Measurements from ENCODE around the gene LRRC59.
A peak's percentile ranks its signal among the peaks of the same experiment; 100 is the strongest.
"Not testable (repeated sequence)": the region's sequence is repeated elsewhere in the genome, so short reads cannot be mapped to it uniquely, and the experiment has no call there.

Gene LRRC59

DNA sequence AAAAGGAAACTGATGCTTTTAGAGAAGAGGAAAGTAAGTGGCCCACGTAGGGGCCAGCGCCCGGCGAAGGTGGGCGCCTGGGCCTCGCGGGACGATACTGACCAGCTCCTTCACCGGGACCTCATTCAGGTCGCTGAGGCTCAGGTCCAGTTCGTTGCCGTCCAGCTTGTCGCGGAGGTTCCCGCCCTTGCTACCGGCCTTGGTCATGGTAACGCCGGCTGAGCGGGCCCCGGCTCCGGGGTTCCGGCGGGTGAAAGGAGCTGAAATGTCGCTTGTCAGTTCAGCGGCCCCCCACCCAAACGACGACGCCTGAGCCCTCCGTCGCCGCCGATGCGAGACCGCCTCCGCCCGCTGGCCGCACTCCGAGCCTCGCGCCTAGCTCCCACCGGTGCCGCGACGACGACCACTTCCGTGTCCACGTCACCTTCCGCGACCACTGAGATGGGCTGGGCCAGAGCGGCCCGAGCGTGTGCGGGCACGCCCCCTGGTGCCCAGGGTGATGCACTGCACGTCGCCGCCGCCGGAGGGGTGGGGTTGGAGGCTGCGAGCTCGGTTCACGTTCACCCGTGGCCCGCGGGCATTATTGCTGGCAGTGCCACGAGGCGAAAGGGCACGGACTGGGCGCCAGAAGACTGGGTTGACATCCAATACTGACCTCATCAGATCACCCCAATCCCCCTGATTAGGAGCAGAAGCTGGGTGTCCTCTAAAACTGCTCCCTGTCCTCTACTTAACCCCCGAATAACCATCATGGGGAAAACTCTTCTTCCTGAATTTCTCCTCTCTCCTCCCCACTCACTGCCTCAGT, at the start of gene LRRC59:
Gene LRRC59, minus strand, starts transcription at position 413 of the 808 bp plus-strand sequence. Its CDS starts 206 bp downstream, at position 207.
- peak; percentile 91 for DNase-seq

DNA sequence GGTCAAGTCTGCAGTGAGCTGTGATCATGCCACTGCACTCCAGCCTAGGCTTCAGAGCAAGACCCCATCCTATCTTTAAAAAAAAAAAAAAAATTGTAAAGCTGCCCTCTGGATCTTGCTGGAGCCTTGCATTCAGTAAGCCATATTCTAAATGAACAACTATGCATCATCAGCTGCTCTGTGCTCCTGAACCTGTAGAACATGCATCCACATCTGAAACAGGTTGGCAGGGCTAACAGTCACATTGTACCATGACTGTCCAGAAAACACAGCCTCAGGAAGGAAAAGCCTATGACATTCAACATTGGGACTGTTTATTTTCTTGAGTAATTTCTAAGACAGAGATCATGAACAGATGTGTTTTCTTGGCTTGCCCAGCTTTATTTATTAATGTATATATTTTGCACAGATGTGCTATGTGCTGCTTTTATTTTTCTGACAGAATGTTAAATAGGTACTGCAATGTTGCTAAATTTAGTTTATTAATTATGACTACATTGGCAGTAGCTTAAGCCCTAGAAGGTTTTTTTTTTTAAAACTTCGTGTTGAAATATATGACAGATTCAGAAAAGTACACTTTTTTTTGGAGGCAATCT, 48.5 kb upstream of the LRRC59 start:
- DNase-seq: no peak

DNA sequence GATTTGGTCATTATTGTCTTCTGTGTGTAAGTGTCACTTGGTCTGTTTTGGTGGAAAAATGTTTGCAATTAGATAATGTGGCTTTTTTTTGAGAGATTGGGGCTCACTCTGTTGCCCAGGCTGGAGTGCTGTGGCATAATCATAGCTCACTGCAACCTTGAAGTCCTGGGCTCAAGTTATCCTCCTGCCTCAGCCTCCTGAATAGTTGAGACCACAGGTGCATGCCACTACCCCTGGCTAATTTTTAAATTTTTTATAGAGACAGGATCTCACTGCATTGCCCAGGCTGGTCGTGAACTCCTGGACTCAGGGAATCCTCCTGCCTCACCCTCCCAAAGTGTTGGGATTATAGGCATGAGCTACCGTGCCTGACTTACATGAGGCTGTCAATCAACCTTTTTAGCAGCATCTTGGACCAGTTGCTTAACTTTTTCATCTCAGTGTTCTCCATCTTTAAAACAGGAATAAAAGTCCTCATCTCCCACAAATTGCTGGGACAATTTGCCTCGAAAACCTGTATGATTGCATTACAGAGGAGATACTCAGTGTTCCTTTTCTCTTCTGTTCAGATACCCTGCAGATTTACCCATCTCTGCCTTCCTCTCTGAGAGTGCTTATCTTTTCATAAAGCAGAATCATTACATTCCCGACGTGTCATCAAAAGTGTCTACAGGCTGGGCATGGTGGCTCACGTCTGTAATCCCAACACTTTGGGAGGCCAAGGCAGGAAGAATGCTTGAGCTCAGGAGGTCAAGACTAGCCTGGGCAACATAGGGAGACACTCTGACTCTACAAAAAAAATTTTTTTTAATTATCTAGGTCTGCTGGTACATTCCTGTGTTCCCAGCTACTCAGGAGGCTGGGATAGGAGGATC, 47.8 kb upstream of the LRRC59 start:
- no peak for DNase-seq

DNA sequence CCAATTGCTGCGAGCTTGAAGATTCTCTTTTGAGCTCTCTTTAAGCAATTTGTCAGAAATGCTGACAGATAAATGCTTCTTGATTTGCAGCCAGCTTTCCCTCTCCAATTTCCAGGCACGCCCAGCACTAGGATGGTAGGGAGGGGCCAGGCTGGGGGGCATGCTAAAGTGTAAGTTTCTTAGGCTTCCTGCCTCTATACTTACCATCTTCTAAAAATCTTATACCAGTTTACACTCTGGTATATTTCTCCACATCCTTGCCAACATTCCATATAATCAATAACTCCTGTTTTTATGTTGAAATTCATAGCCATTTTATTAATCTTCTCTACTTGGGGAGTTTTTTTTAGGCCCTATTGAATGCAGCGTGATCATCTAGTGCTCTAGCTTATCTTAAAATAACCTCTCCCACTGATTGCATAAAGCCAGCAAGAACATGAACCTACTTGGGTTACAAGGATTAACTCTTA, 46.2 kb upstream of the LRRC59 start:
- no peak for DNase-seq

DNA sequence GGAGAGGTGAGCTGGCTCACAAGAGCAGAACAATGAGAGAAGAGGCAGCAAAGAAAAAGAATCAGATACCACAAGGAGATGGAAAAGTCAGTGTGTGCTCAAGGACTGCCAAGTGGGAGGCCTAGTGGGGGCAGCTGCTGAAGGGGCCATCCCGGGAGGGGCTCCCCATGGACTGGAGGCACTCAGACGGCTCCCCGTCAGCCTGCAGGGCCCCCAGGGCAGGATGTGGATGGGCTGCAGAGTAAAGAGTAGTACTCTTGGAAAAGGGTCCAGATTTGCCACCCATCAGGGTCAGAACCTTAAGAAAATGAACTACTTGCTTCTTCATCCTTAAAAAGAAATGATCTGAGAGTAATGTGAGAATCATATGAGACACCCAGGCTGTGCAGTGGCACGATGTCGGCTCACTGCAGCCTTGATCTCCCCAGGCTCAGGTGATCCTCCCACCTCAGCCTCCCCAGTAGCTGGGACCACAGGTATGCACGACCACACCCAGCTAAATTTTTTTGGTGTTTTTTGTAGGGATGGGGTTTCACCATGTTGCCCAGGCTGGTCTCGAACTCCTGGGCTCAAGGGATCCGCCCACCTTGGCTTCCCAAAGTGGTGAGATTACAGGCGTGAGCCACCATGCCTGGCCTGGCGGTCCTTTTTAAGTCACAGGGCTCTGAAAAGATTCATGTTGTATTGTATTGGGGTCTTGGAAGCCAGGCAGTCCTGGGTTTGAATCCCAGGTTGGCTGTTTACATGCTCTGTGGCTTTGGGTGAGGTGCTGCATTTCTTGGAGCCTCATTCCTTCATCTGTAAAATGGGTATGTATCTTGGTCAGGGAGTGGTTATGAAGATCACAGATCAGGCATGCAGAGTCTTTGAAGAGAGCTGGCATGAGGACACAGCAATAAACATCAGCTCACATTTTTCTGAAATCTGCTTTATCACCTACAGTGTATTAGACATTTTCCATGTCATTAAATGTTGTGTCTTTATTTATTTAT, 43.8 kb upstream of the LRRC59 start:
- DNase-seq: no peak

DNA sequence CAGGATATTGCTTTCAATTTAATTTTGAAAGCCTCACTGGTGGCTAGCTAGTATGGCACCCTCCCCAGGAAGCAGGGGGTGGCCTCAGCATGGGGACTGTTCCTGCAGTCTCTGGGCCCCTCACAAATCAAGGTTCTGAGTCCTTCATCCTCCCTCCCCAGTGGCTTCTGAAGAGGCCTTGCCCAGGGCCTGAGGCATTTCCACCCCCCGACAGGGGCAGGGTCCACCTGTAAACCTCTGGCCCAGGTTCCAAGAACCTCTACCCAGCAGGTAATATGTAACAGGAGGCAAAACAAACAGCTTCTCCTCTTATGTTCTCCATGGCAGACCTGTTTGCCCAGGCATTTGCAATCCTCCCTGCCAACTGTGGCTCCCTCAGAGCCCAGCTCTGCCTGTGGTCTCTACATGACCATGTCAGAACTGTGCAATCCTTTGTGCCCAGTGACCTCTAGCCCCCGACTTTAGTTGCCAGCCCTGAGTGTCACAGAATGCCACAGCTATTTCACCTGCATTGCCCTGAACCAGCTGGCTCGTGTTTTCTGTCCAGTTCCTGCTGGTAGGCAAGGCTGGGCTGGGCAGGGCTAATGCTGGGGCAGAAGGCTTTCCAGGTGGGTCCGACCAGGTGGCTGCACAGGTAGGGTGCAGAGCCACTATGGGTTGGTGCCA, 43.0 kb upstream of the LRRC59 start:
- no peak for DNase-seq

DNA sequence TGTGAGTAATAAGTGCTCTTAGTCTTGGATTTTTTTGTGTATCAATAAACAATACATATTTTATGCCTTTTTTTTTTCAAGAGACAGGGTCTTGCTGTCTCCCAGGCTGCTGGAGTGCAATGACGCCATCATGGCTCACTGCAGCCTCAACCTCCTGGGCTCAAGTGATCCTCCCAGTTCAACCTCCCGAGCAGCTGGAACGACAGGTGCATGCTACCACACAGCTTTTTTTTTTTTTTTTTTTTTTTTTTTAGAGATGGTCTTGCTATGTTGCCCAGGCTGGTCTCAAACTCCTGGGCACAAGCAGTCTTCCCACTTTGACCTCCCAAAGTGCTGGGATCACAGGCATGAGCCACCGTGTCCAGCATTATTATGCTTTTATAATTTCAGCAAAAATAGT, 41.7 kb upstream of the LRRC59 start:
- no peak for DNase-seq

DNA sequence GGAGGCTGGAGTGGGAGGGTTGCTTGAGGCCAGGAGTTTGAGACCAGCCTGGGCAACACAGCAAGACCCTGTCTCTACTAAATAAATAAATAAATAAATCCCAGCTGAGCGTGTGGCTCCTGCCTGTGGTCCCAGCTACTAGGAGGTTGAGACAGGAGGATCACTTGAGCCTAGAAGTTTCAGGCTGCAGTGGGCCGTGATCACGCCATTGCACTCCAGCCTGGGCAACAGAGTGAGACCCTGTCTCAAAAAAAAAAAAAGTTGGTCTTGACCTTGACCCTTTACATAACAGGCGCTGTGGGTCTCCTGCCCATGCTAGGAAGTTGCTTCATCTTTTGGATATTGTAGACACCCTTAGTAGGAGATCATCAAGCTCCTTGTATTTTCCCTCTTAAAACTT, 40.1 kb upstream of the LRRC59 start:
- DNase-seq: no peak

DNA sequence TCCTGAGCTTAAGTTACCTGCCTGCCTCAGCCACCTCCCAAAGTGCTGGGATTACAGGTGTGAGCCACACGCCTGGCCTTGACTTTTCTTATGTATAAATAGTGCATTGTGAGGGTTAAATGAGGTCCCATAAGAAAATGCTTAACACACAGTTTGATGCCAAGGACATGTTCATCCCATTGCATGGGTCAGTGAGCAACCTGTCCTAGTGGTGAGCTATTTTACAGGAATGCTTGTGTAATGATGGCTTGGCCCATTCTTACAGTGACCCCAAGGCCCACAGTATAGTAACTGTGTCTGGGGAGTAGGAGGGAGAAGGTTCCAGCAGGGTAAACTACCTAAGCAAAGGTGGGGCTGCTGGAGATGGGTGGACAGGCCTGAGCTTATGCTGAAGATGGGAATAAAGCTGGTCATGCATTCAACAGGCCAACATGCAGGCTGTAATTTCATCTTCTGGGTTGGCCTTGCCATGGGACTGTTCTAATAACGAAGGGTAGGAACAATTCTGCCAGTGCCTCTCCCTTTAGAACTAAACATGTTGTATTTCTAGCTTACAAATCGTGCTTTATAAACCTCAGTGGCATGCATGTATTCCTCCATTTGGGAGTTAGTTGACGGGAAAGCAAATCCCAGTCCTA, 34.9 kb upstream of the LRRC59 start:
- DNase-seq: no peak

DNA sequence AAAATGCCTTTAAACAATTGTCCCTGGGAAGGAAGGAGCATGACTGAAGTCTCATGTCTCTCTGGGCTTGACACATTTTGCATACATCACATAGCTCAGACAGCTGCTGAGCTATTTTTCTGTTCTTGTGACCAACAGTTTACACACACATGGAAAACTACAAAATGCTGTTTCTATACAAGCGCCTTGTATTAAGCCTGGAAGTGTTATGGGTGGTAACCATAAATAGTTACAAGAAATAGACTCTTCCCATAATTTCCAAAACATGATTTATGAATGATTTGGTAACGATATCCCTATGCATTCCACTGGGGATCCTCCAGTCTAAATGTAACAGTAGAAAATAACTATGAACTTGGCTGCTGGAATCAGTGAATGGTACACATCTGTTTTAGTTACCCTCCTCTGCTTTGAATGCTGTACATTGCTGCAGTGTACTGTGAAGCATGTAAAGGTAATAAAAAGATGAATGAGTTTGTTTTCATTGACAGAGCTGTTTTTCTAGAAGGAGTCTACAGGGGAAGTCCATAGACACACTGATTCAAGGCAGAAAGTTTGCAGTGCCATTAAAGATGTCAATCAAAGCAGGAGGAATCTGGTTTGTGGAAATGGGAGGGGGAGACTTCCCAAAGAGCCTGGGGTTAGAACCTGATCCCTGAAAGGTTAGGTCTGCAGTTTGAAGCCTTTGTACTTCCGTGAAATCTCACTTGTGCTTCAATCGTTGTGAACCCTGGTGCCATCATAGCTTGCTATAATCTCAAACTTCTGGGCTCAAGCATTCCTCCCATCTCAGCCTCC, 33.7 kb upstream of the LRRC59 start:
- no peak for DNase-seq

DNA sequence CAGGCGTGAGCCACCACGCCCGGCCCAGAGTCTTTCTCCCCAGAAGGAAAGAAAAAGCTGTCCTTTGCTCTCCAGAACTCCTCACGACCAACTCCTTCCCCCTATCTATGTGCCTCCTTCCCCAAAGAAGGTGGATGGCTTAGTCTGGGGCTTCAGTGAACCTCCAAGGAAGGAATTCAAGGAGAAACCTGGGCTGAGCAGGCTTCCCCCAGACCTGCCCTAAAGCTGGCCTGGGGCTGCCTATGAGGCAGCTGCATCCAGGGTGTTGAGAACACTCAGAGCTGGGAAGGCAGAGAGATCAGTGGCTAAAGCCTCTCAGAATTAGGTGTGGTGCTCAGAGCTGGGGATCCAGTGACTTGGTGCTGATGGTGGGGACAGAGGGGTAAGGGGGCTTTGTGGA, 32.5 kb upstream of the LRRC59 start:
- no peak for DNase-seq

DNA sequence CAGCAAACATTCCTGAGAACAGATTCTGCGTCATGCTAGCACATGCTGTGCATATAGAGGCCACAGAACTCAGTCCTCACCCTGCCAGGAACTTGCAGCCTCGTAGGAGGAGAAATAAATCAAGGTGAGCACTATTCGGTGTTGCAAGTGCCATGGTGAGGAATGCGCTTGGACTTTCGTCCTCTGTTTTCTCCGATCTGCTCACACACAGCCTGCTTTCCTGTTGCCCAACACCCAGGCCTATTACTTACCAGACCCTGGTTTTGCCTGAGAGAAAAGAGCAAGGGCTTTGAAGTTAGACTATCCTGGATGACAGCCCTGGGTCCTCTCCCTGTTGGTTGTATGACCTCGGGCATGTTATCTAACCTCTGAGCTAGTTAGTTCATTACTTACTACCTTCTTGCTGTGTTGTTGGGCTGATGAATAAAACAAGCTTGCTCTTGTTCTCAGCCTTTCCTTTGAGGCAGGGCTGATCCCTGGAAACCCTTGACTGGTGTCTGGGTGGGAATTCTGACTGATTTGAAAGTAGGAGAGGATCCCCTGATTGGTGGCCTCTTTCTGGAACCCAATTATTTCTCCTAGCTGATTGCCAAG, 31.6 kb upstream of the LRRC59 start:
- DNase-seq: no peak

DNA sequence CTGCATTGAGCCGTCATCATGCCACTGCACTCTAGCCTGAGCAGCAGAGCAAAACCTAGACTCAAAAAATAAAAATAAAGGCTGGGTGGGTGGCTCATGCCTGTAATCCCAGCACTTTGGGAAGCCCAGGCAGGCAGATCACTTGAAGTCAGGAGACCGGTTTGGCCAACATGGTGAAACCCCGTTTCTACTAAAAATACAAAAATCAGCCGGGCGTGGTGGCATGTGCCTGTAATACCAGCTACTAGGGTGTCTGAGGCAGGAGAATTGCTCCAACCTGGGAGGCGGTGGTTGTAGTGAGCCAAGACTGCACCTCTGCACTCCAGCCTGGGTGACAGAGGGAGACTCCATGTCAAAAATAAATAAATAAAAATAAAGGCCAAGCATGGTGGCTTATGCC, 30.8 kb upstream of the LRRC59 start:
- DNase-seq: not testable (repeated sequence)

DNA sequence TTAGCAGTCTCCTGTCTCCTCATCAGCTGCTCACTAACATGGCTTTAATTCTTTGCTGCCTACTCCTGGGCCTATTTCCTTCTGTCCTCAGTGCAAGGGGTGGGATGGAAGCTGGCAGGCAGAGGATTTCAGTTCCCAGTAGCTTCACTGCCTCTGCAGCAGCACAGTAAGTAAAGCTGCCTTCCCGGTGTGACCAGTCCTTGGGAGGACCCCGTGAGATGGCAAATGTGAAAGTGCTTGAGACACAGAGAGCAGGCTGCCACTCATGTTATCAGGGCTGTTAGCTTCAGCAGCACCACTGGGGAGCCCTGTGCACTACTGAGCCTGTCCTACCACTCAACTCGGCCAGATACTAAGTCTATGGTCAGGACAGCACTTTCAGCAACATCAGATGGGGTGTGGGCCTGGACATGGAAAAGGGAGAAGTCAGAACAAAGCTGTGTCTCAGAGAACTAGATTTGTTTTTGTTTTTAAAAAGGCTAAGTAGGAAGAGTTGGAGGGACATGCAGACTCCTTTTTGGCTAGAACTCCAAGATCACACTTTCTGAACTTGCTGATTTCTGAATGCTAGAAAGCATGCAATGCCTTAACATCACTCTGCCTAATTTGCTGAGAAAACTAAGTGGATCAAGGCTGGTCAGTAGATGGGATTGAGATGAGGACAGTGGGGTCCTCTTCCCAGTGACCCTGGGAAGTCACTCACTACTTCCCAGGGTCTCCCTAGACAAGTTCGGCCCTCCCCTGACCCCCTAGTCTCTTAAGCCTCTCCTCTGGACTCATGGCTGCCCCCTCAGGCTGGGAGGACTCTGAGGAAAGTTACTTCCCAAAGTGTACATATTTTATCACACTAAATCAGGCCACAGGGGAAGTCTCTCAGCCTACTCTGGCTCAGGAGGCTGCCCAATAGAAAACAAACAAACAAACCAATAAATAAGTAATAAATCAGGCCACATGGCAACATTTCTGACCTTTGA, 29.8 kb upstream of the LRRC59 start:
- peak; percentile 5 for DNase-seq

DNA sequence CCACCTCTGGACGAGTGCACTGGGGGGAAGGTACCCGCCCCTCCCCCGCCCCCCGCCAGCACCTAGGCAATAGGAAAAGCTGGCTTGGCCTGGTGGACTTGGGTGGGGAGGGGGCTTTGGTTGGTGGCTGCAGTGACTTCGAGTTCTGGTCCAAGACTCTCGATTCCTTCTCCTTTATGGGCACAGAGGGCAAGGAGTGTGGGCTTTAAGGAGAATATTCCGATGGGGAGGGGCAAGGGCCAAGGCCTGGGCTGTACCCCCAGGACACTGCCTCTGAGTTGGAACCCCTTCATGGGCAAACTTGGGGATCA, 29.1 kb upstream of the LRRC59 start:
- DNase-seq: no peak

DNA sequence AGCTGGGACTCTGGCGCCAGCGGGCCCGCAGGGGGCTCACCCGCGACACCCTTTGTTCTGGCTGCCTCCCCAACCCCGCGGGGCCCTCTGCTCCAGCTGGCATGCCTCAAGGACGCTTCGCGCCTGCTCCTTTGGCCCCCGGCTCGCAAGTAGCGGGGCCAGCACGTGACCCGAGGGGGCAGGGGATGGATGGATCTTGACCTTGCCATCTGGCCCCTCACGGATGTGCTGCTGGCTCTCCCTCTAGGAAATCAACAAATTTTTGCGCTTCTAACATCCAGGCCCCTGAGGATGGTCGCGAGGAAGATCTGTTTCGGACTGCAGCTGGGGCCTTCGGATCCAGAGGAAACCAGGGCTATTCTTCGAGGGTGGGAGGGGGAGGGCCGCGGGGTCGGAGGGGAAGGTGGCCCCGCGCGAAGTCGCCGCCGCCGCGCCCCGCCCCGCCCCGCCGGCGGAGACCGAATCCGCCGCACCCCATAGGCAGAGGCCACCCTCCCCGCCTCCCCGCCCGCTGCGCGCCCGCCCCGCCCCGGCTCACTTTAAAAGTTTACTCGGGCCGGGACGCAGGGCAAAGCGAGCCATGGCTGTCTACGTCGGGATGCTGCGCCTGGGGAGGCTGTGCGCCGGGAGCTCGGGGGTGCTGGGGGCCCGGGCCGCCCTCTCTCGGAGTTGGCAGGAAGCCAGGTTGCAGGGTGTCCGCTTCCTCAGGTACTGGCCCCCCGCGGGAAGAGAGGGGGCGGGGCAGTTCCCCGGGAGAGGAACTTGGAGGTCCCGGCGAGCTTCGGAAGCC, 28.6 kb upstream of the LRRC59 start, which contains the start of gene ACSF2:
Gene ACSF2, plus strand, starts transcription at position 537 of the 790 bp plus-strand sequence. Its CDS starts 44 bp downstream, at position 581.
- DNase-seq: peak; percentile 57

DNA sequence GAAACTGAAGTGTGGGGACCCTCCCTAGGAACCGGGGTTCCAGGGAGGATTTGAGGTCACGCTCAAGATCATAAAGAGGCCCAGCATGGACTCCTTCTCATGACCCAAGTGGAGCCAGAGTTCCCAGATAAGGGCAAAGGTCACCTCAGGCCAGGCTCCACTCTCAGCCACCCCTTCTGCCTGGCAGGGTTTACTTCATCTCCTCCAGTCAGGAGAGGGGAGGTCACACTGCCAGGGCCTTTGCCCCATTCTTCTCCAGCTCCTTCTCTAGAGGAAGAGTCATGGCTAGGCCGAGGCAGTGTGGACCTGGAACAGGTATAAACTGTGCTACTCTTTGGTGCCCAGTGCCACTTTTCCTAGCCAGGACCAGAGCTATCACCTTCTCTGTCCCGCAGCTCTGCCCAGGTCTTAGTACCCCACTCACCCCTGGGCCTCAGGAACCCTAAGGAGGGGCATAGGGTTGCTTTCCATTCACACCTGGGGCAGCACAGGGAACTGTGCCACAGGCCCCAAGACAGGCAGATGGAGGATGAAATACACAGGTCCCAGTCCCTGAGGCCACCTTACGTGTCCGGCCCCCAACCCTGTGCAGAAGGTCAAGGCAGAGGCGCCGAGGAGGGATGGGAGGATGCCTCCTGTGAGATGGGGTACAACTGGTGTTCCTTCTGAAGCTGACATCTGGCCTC, 27.8 kb upstream of the LRRC59 start:
- no peak for DNase-seq
